Measurements from ENCODE around the gene PRSS35.

DNA sequence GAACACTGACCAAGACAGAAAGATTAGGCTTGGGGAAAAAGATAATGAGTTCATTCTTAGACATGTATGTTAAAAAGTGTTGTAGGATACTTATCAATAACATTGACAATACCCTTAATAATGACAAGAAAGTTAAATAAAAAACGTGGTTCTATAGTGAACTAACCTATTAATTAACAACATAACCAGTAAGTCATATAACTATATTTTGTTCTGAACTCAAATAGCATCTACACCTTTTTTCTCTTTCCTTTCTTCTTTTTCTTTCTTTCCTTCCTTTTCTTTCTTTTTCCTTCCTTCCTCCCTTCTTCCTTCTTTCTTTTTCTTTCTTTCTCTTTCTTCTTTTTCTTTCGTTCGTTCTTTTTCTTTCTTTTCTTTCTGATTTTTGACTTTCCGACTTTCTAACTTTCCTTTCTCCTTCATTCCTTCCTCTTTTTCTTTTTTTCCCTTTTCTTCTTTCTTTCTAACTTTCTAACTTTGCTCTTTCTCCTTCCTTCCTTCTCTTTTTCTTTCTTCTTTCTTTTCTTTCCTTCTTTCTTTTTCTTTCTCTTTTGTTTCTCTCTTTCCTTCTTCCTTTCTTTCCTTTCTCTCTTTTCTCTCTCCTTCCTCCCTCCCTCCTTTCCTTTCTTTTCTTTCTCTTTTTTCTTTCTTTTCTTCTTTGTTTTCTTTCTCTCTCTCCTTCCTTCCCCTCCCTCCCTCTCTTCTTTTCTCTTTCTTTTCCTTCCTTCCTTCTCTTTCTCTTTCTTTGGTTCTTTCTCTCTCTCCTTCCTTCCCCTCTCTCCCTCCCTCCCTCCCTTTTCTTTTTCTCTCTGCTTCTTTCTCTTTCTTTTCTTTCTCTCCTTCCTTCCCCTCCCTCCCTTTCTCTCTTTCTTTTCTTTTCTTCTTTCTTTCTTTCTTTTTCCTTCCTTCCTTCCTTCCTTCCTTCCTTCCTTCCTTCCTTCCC lies 24.6 kb downstream of the PRSS35 start:
- TF ChIP-seq, protein P1, sequence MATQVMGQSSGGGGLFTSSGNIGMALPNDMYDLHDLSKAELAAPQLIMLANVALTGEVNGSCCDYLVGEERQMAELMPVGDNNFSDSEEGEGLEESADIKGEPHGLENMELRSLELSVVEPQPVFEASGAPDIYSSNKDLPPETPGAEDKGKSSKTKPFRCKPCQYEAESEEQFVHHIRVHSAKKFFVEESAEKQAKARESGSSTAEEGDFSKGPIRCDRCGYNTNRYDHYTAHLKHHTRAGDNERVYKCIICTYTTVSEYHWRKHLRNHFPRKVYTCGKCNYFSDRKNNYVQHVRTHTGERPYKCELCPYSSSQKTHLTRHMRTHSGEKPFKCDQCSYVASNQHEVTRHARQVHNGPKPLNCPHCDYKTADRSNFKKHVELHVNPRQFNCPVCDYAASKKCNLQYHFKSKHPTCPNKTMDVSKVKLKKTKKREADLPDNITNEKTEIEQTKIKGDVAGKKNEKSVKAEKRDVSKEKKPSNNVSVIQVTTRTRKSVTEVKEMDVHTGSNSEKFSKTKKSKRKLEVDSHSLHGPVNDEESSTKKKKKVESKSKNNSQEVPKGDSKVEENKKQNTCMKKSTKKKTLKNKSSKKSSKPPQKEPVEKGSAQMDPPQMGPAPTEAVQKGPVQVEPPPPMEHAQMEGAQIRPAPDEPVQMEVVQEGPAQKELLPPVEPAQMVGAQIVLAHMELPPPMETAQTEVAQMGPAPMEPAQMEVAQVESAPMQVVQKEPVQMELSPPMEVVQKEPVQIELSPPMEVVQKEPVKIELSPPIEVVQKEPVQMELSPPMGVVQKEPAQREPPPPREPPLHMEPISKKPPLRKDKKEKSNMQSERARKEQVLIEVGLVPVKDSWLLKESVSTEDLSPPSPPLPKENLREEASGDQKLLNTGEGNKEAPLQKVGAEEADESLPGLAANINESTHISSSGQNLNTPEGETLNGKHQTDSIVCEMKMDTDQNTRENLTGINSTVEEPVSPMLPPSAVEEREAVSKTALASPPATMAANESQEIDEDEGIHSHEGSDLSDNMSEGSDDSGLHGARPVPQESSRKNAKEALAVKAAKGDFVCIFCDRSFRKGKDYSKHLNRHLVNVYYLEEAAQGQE (IDR thresholded peaks at IDR 0.05; ENCODE audit: unreplicated experiment) = no peak
- TF ChIP-seq CTCF (conservative IDR thresholded peaks at IDR 0.05; ENCODE audit: low read depth in 2 of 2) (no peak), POLR2AphosphoS5 (IDR thresholded peaks at IDR 0.05; ENCODE audit: low read depth) (no peak), EZH2phosphoT487 (IDR thresholded peaks at IDR 0.05; ENCODE audit: unreplicated experiment) (no peak), EZH2 (IDR thresholded peaks at IDR 0.05; ENCODE audit: low read depth, unreplicated experiment) (no peak), ZNF331 (CRISPR knock-in tag; IDR thresholded peaks at IDR 0.05; ENCODE audit: low read depth) (no peak), STAT1 (IDR thresholded peaks at IDR 0.05; ENCODE audit: unreplicated experiment) (no peak), JUNB (IDR thresholded peaks at IDR 0.05; ENCODE audit: unreplicated experiment) (no peak), CREB1 (CRISPR knock-in tag; IDR thresholded peaks at IDR 0.05; ENCODE audit: low read depth) (no peak), ZNF114 (CRISPR knock-in tag; IDR thresholded peaks at IDR 0.05) (no peak)

Measured in GM23338 (cell line).